Daoy (cell line): ENCODE results near the gene B3GALT4. TPM values are rescaled to one million over a fixed set of nuclear protein-coding genes. Genes with fewer than 3 reads are reported as not detected.

Source experiments
- DNase-seq: peaks from one replicate; pipeline ENCODE4 v3.0.0-alpha.2; 2015; ENCODE audit warnings: low read depth
- total RNA-seq: library from RNA; depleted of rRNA; stranded (reverse); fragments of >200 nt; shearing (Covaris generic); gene quantifications from 2 replicates; pipeline ENCODE4 v1.2.3, GENCODE V29; 2014; rRNA removed

Gene B3GALT4
- total RNA-seq, 1 experiment from 2014 or later = 0.40 TPM

GRCh38 chr6:33315793-33316602 lies 39.1 kb downstream of the B3GALT4 start:
- DNase-seq = no peak

- DNase-seq = no peak
Observed at GRCh38 chr6:33316603-33317418, 39.9 kb downstream of the B3GALT4 start.

- DNase-seq = no peak
Observed at GRCh38 chr6:33317419-33317668, 40.4 kb downstream of the B3GALT4 start.

GRCh38 chr6:33317669-33318425 lies 40.9 kb downstream of the B3GALT4 start, which contains the start of gene ZBTB22:
ZBTB22 (minus strand) TSS chr6:33317744; CDS start chr6:33316916, 828 bp downstream.
- DNase-seq = peak; percentile 99

GRCh38 chr6:33318426-33319073 lies 41.6 kb downstream of the B3GALT4 start:
- no peak for DNase-seq

GRCh38 chr6:33319939-33320314 lies 43.0 kb downstream of the B3GALT4 start:
- no peak for DNase-seq

GRCh38 chr6:33320315-33321181 lies 43.6 kb downstream of the B3GALT4 start:
- DNase-seq = peak; percentile 90

GRCh38 chr6:33321227-33321626 lies 44.3 kb downstream of the B3GALT4 start:
- no peak for DNase-seq

GRCh38 chr6:33323623-33323948 lies 46.7 kb downstream of the B3GALT4 start:
- no peak for DNase-seq

GRCh38 chr6:33324125-33324524 lies 47.2 kb downstream of the B3GALT4 start:
- DNase-seq = no peak

Other genes starting within 250 kb of the B3GALT4 start
- gene HLA-DPA1, start 203.5 kb upstream of the B3GALT4 start, total RNA-seq = 4.2 and 13.8 TPM in 2 replicates
- gene HLA-DPB1, start 201.1 kb upstream of the B3GALT4 start, total RNA-seq = 25.4 and 34.6 TPM in 2 replicates
- gene COL11A2, start 84.7 kb upstream of the B3GALT4 start, total RNA-seq = 1.6 and 5.5 TPM in 2 replicates
- gene RXRB, start 76.5 kb upstream of the B3GALT4 start, total RNA-seq = 21.4 and 27.3 TPM in 2 replicates
- 104 and 121 TPM in 2 replicates for gene SLC39A7, start 76.3 kb upstream of the B3GALT4 start, total RNA-seq
- 3.3 and 8.2 TPM in 2 replicates for gene HSD17B8, start 72.5 kb upstream of the B3GALT4 start, total RNA-seq
- gene RING1, start 68.6 kb upstream of the B3GALT4 start, total RNA-seq = 43.4 and 44.9 TPM in 2 replicates
- gene VPS52, start 5.2 kb upstream of the B3GALT4 start, total RNA-seq = 33.4 and 37.4 TPM in 2 replicates
- 5,669 and 7,419 TPM in 2 replicates for gene RPS18, start 5.0 kb upstream of the B3GALT4 start, total RNA-seq
- gene WDR46, start 12.1 kb downstream of the B3GALT4 start, total RNA-seq = 286 and 362 TPM in 2 replicates
- 126 and 182 TPM in 2 replicates for gene PFDN6, start 12.5 kb downstream of the B3GALT4 start, total RNA-seq
- gene RGL2, start 21.8 kb downstream of the B3GALT4 start, total RNA-seq = 16.7 and 19.2 TPM in 2 replicates
- gene TAPBP, start 37.0 kb downstream of the B3GALT4 start, total RNA-seq = 63.6 and 71.1 TPM in 2 replicates
- gene ZBTB22, start 40.6 kb downstream of the B3GALT4 start, total RNA-seq = 4.9 and 11.2 TPM in 2 replicates
- 77.0 and 83.4 TPM in 2 replicates for gene DAXX, start 45.8 kb downstream of the B3GALT4 start, total RNA-seq
- gene KIFC1, start 114.7 kb downstream of the B3GALT4 start, total RNA-seq = 122 and 148 TPM in 2 replicates
- 14.3 and 18.5 TPM in 2 replicates for gene PHF1, start 133.9 kb downstream of the B3GALT4 start, total RNA-seq
- gene CUTA, start 141.0 kb downstream of the B3GALT4 start, total RNA-seq = 208 and 223 TPM in 2 replicates
- gene SYNGAP1, start 142.9 kb downstream of the B3GALT4 start, total RNA-seq = 1.1 and 3.7 TPM in 2 replicates
- gene ZBTB9, start 177.5 kb downstream of the B3GALT4 start, total RNA-seq = 7.5 and 9.0 TPM in 2 replicates